ENCODE data around the gene PAQR9. TPM values are rescaled to one million over a fixed set of nuclear protein-coding genes. Genes with fewer than 3 reads are reported as not detected.

PAQR9 gene
- total RNA-seq, 1 experiment from 2014 or later: not detected

- Histone ChIP-seq H3K27ac (peak overlapping the region; percentile 45; the same call in 1 of the 2 replicates), H3K9me3 (ENCODE audit: insufficient read depth, low read depth) (no peaks in the 10 kb centered on the region), H3K4me3 (no peak overlapping the region), H3K4me1 (replicated peaks; ENCODE audit: insufficient read depth) (peaks cover 15% of the 10 kb centered on the region), H3K27me3 (ENCODE audit: insufficient read depth, low read depth) (no peaks in the 10 kb centered on the region), H4K20me1 (ENCODE audit: insufficient read depth) (no peaks in the 10 kb centered on the region), H2AFZ (no peak overlapping the region), H3K4me2 (no peak overlapping the region), H3K79me2 (ENCODE audit: low read depth) (no peaks in the 10 kb centered on the region), H3K36me3 (ENCODE audit: low read depth) (no peaks in the 10 kb centered on the region), H3K9me2 (ENCODE audit: insufficient read depth) (peaks cover 10% of the 10 kb centered on the region; the same call in 1 of the 2 replicates), H3F3A (ENCODE audit: insufficient read depth, low read depth) (peaks cover 13% of the 10 kb centered on the region)
- intact Hi-C loops (cut with micrococcal nuclease; ENCODE audit: unreplicated experiment): no loop called here
- CTCF ChIA-PET: no interaction called here
- BruUV-seq (replicated peaks): no TSS peak
- TF ChIP-seq CTCF (conservative IDR thresholded peaks at IDR 0.05): no peak
- no peak for DNase-seq
- POLR2A ChIA-PET (ENCODE audit: unreplicated experiment): interaction anchor here (0.7 kb wide), 1 partner anchor 124 kb away, joined by 4 read pairs; no protein-coding TSS in a partner anchor
Observed at GRCh38 chr3:142977399-142977728, 13.9 kb upstream of the PAQR9 start.

GRCh38 chr3:142976621-142977398 is 13.3 kb upstream of the PAQR9 start:
- H3K27me3 ChIP-seq (ENCODE audit: insufficient read depth, low read depth): no peaks in the 10 kb centered on the region
- peaks cover 15% of the 10 kb centered on the region for H3K4me1 ChIP-seq (replicated peaks; ENCODE audit: insufficient read depth)
- TF ChIP-seq EZH2 (IDR thresholded peaks at IDR 0.05; ENCODE audit: low read depth) (no peak), CTCF (conservative IDR thresholded peaks at IDR 0.05) (no peak)
- no peak overlapping the region for H3K4me3 ChIP-seq
- CTCF ChIA-PET: no interaction called here
- no peaks in the 10 kb centered on the region for H3K79me2 ChIP-seq (ENCODE audit: low read depth)
- no peak overlapping the region for H2AFZ ChIP-seq
- no peaks in the 10 kb centered on the region for H4K20me1 ChIP-seq (ENCODE audit: insufficient read depth)
- peak; percentile 83 to 87 for DNase-seq
- H3K27ac ChIP-seq: peak overlapping the region; percentile 45
- intact Hi-C loops (cut with micrococcal nuclease; ENCODE audit: unreplicated experiment): no loop called here
- H3K36me3 ChIP-seq (ENCODE audit: low read depth): no peaks in the 10 kb centered on the region
- BruUV-seq (replicated peaks): no TSS peak
- POLR2A ChIA-PET (ENCODE audit: unreplicated experiment): no interaction called here
- peak overlapping the region; percentile 5; the same call in 1 of the 2 replicates for H3K4me2 ChIP-seq
- peaks cover 13% of the 10 kb centered on the region for H3F3A ChIP-seq (ENCODE audit: insufficient read depth, low read depth)
- H3K9me3 ChIP-seq (ENCODE audit: insufficient read depth, low read depth): no peaks in the 10 kb centered on the region
- H3K9me2 ChIP-seq (ENCODE audit: insufficient read depth): peaks cover 10% of the 10 kb centered on the region; the same call in 1 of the 2 replicates

- H3K79me2 ChIP-seq (ENCODE audit: low read depth): no peaks in the 10 kb centered on the region
- TF ChIP-seq CTCF (conservative IDR thresholded peaks at IDR 0.05): no peak
- no peak for TF ChIP-seq EZH2 (IDR thresholded peaks at IDR 0.05; ENCODE audit: low read depth)
- ChIA-PET POLR2A (ENCODE audit: unreplicated experiment) (no interaction called here), CTCF (interaction anchor here (0.6 kb wide), 1 partner anchor 146 kb away, joined by 3 read pairs; no protein-coding TSS in a partner anchor)
- H3K27me3 ChIP-seq (ENCODE audit: insufficient read depth, low read depth): no peaks in the 10 kb centered on the region
- H4K20me1 ChIP-seq (ENCODE audit: insufficient read depth): no peaks in the 10 kb centered on the region
- no peak overlapping the region for H3K27ac ChIP-seq
- DNase-seq: no peak
- peaks cover 13% of the 10 kb centered on the region for H3F3A ChIP-seq (ENCODE audit: insufficient read depth, low read depth)
- H2AFZ ChIP-seq: no peak overlapping the region
- no peak overlapping the region for H3K4me2 ChIP-seq
- no TSS peak for BruUV-seq (replicated peaks)
- H3K36me3 ChIP-seq (ENCODE audit: low read depth): no peaks in the 10 kb centered on the region
- no peak overlapping the region for H3K4me3 ChIP-seq
- intact Hi-C loops (cut with micrococcal nuclease; ENCODE audit: unreplicated experiment): no loop called here
- H3K9me2 ChIP-seq (ENCODE audit: insufficient read depth): peaks cover 10% of the 10 kb centered on the region; the same call in 1 of the 2 replicates
- H3K4me1 ChIP-seq (replicated peaks; ENCODE audit: insufficient read depth): peaks cover 15% of the 10 kb centered on the region
- H3K9me3 ChIP-seq (ENCODE audit: insufficient read depth, low read depth): no peaks in the 10 kb centered on the region
Observed at GRCh38 chr3:142975316-142975995, 12.0 kb upstream of the PAQR9 start.
